GM23338 (cell line): ENCODE data around the gene KEL. TPM values are rescaled to one million over a fixed set of nuclear protein-coding genes. Genes with fewer than 3 reads are reported as not detected.

Experiments
- ATAC-seq: fragments of 200-7000 bp; cut with Tn5 transposase; 3 replicates; pipeline ENCODE4 v1.9.1; 2020
- DNase-seq: peaks from one replicate; pipeline ENCODE4 v3.0.0-alpha.2; 2015; ENCODE audit warnings: low spot score
- H2AFZ ChIP-seq: fragments of 200-600 bp; sonication (generic); 2 replicates; pipeline ENCODE4 v1.8.0; 2016; ENCODE audit warnings: antibody characterized with exemption, mild to moderate bottlenecking, moderate library complexity
- H3F3A ChIP-seq: fragments of 200-600 bp; sonication (generic); replicated peaks from 2 replicates; pipeline ENCODE4 v1.8.0; 2017; ENCODE audit warnings: antibody characterized with exemption, mixed run types, low read depth
- H3K27ac ChIP-seq: fragments of 200-600 bp; sonication (generic); 2 replicates; pipeline ENCODE4 v1.6.1; 2016; ENCODE audit warnings: low read depth
- H3K27me3 ChIP-seq: fragments of 200-600 bp; sonication (generic); 2 replicates; pipeline ENCODE4 v1.8.0; 2016; ENCODE audit warnings: mild to moderate bottlenecking, mixed run types, moderate library complexity; ENCODE audit not compliant: insufficient read depth
- H3K36me3 ChIP-seq: fragments of 200-600 bp; sonication (generic); 2 replicates; pipeline ENCODE4 v1.8.0; 2016; ENCODE audit warnings: mild to moderate bottlenecking; ENCODE audit not compliant: insufficient read depth
- H3K4me1 ChIP-seq: fragments of 200-600 bp; sonication (generic); 2 replicates; pipeline ENCODE4 v1.8.0; 2016; ENCODE audit warnings: mild to moderate bottlenecking, moderate library complexity; ENCODE audit not compliant: insufficient read depth
- H3K4me2 ChIP-seq: fragments of 200-600 bp; sonication (generic); 2 replicates; pipeline ENCODE4 v1.7.1; 2017; ENCODE audit warnings: mixed run types
- H3K4me3 ChIP-seq: fragments of 200-600 bp; sonication (generic); 2 replicates; pipeline ENCODE4 v1.6.1; 2016; ENCODE audit warnings: mixed run types
- H3K79me2 ChIP-seq: fragments of 200-600 bp; sonication (generic); replicated peaks from 2 replicates; pipeline ENCODE4 v1.8.0; 2017; ENCODE audit warnings: mild to moderate bottlenecking; ENCODE audit not compliant: insufficient read depth
- H3K9me2 ChIP-seq: fragments of 200-600 bp; sonication (generic); 2 replicates; pipeline ENCODE4 v1.8.0; 2017; ENCODE audit not compliant: insufficient read depth
- H4K20me1 ChIP-seq: fragments of 200-600 bp; sonication (generic); replicated peaks from 2 replicates; pipeline ENCODE4 v1.8.0; 2017; ENCODE audit warnings: mild to moderate bottlenecking; ENCODE audit not compliant: insufficient read depth
- H3K27ac Mint-ChIP-seq: 2 replicates; pipeline ENCODE4 v1.8.0; 2020; ENCODE audit warnings: inconsistent platforms, mild to moderate bottlenecking, moderate library complexity, mixed read lengths
- H3K27me3 Mint-ChIP-seq: 3 replicates; pipeline ENCODE4 v1.8.0; 2022; ENCODE audit warnings: low read depth, mild to moderate bottlenecking, moderate library complexity, mixed read lengths, inconsistent platforms; ENCODE audit not compliant: insufficient read depth, poor library complexity
- H3K36me3 Mint-ChIP-seq: 3 replicates; pipeline ENCODE4 v1.8.0; 2021; ENCODE audit warnings: low read depth, mild to moderate bottlenecking, inconsistent platforms, moderate library complexity, mixed read lengths
- H3K4me1 Mint-ChIP-seq: 3 replicates; pipeline ENCODE4 v1.8.0; 2020; ENCODE audit warnings: mild to moderate bottlenecking, inconsistent platforms, mixed read lengths
- H3K4me3 Mint-ChIP-seq: 3 replicates; pipeline ENCODE4 v1.8.0; 2021; ENCODE audit warnings: moderate library complexity, mild to moderate bottlenecking, inconsistent platforms, mixed read lengths
- H3K9me3 Mint-ChIP-seq: 3 replicates; pipeline ENCODE4 v1.8.0; 2020; ENCODE audit warnings: moderate library complexity, mild to moderate bottlenecking, inconsistent platforms, mixed read lengths
- CREB1 ChIP-seq: fragments of 250-450 bp; sonication (Bioruptor Pico); IDR thresholded peaks from 2 replicates; pipeline ENCODE4 v1.5.0; 2020; ENCODE audit warnings: low read depth, mild to moderate bottlenecking, moderate library complexity
- EZH2phosphoT487 ChIP-seq: fragments of 200-600 bp; sonication (generic); IDR thresholded peaks from one replicate; pipeline ENCODE4 v1.8.1; 2018; ENCODE audit warnings: antibody characterized with exemption; ENCODE audit not compliant: unreplicated experiment
- POLR2AphosphoS5 ChIP-seq: IDR thresholded peaks from 2 replicates; pipeline ENCODE4 v1.6.1; 2016; ENCODE audit warnings: antibody characterized with exemption, low read depth
- STAT1 ChIP-seq: IDR thresholded peaks from one replicate; pipeline ENCODE4 v1.6.1; 2016; ENCODE audit warnings: antibody characterized with exemption; ENCODE audit not compliant: unreplicated experiment
- ZNF114 ChIP-seq: fragments of 250-450 bp; sonication (Bioruptor Pico); IDR thresholded peaks from 2 replicates; pipeline ENCODE4 v1.5.0; 2020; ENCODE audit warnings: mild to moderate bottlenecking, moderate library complexity
- ZNF331 ChIP-seq: fragments of 250-450 bp; sonication (Bioruptor Pico); IDR thresholded peaks from 2 replicates; pipeline ENCODE4 v1.5.0; 2020; ENCODE audit warnings: low read depth, mild to moderate bottlenecking, moderate library complexity
- polyA plus RNA-seq: library from polyadenylated mRNA; unstranded; fragments of >200 nt; fragmentation: Nextera tagmentation; extraction: Ambion mirVana; gene quantifications from 2 replicates; pipeline ENCODE4 v1.2.1, GENCODE V29; 2016
- total RNA-seq: library from RNA; depleted of rRNA; stranded (reverse); fragments of >200 nt; shearing (Covaris generic); gene quantifications from 2 replicates; pipeline ENCODE4 v1.2.3, GENCODE V29; 2014
- TF ChIP-seq, protein P1 (sequence below), 2 experiments: fragments of 200-600 bp in 1 of 2; sonication (generic) in 1 of 2; conservative IDR thresholded peaks; 2 replicates each; pipeline versions ENCODE4 v1.5.1 to v1.6.1; 2016 to 2017; ENCODE audit warnings: antibody characterized with exemption in 2 of 2, low read depth in 2 of 2, mild to moderate bottlenecking in 2 of 2, moderate library complexity in 1 of 2
- TF ChIP-seq, protein P2 (sequence below): IDR thresholded peaks from 2 replicates; pipeline ENCODE4 v1.6.1; 2016; ENCODE audit warnings: antibody characterized with exemption
- TF ChIP-seq, protein P3 (sequence below): fragments of 250-450 bp; sonication (Bioruptor Pico); IDR thresholded peaks from 2 replicates; pipeline ENCODE4 v1.5.0; 2020; ENCODE audit warnings: mild to moderate bottlenecking, moderate library complexity

The KEL gene
- total and polyA plus RNA-seq, 2 experiments from 2014 or later, result 1.2 to 3.6 TPM

DNA sequence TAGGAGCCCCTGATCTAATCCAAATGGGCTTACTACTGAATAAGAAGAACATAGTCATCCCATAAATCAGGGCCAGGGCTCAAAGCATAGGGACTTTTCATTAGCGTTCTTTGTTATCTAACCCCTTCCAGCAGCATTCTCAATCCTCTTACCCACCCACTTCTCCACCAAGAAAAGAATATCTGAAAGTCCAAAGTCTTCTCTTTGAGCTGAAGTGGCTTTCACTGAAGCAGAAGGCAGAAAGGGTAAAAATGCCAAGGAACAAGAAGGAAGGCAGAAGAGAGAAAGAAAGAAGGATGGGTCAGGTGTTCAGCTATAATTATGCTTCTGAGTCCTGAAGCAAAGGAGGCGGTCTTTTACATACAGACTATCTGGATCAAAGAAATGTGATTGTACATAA is 38.8 kb downstream of the KEL start:
- Mint-ChIP-seq H3K4me1 (no peaks in the 10 kb centered on the region), H3K27ac (no peak overlapping the region), H3K9me3 (no peaks in the 10 kb centered on the region; the same call in 2 of the 3 replicates)

DNA sequence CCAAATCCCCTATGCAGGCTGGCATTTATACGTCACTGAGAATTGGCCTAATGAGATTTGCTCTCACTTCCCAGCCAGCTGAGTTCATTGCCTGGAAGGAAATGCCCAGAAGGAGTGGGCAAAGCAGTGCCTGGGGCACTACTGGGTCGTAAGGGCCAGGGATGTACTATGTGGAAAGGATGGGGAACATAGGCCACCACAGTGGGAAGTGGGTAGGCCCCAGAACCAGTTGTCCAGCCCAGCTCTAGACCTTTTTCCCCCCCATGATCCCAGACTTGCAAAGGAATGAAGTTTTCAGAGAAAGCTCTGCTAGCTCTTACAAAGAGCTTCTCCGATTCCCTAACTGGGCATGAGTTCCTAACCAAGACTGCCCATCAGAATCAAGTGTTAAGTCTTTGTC is 42.5 kb downstream of the KEL start:
- H3K9me2 ChIP-seq, result 0 out of 2 replicates have a peak, but pooled peaks cover 3% of the 10 kb centered on the region
- H3K4me3 ChIP-seq, result no peak overlapping the region
- no peak overlapping the region for H3K27ac ChIP-seq
- H3K9me3 Mint-ChIP-seq, result no peaks in the 10 kb centered on the region
- H3K4me1 Mint-ChIP-seq, result no peaks in the 10 kb centered on the region
- H3K27me3 Mint-ChIP-seq, result peaks cover 5% of the 10 kb centered on the region
- H3K4me1 ChIP-seq, result no peaks in the 10 kb centered on the region
- TF ChIP-seq POLR2AphosphoS5, result no peak
- TF ChIP-seq CREB1 (CRISPR knock-in tag), result no peak
- no peak for TF ChIP-seq ZNF114 (CRISPR knock-in tag)
- TF ChIP-seq, protein P1, sequence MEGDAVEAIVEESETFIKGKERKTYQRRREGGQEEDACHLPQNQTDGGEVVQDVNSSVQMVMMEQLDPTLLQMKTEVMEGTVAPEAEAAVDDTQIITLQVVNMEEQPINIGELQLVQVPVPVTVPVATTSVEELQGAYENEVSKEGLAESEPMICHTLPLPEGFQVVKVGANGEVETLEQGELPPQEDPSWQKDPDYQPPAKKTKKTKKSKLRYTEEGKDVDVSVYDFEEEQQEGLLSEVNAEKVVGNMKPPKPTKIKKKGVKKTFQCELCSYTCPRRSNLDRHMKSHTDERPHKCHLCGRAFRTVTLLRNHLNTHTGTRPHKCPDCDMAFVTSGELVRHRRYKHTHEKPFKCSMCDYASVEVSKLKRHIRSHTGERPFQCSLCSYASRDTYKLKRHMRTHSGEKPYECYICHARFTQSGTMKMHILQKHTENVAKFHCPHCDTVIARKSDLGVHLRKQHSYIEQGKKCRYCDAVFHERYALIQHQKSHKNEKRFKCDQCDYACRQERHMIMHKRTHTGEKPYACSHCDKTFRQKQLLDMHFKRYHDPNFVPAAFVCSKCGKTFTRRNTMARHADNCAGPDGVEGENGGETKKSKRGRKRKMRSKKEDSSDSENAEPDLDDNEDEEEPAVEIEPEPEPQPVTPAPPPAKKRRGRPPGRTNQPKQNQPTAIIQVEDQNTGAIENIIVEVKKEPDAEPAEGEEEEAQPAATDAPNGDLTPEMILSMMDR (conservative IDR thresholded peaks at IDR 0.05; ENCODE audit: low read depth in 2 of 2), result no peak
- TF ChIP-seq ZNF331, result no peak
- TF ChIP-seq, protein P2, sequence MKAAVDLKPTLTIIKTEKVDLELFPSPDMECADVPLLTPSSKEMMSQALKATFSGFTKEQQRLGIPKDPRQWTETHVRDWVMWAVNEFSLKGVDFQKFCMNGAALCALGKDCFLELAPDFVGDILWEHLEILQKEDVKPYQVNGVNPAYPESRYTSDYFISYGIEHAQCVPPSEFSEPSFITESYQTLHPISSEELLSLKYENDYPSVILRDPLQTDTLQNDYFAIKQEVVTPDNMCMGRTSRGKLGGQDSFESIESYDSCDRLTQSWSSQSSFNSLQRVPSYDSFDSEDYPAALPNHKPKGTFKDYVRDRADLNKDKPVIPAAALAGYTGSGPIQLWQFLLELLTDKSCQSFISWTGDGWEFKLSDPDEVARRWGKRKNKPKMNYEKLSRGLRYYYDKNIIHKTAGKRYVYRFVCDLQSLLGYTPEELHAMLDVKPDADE, result no peak
- TF ChIP-seq EZH2phosphoT487, result no peak
- TF ChIP-seq, protein P3, sequence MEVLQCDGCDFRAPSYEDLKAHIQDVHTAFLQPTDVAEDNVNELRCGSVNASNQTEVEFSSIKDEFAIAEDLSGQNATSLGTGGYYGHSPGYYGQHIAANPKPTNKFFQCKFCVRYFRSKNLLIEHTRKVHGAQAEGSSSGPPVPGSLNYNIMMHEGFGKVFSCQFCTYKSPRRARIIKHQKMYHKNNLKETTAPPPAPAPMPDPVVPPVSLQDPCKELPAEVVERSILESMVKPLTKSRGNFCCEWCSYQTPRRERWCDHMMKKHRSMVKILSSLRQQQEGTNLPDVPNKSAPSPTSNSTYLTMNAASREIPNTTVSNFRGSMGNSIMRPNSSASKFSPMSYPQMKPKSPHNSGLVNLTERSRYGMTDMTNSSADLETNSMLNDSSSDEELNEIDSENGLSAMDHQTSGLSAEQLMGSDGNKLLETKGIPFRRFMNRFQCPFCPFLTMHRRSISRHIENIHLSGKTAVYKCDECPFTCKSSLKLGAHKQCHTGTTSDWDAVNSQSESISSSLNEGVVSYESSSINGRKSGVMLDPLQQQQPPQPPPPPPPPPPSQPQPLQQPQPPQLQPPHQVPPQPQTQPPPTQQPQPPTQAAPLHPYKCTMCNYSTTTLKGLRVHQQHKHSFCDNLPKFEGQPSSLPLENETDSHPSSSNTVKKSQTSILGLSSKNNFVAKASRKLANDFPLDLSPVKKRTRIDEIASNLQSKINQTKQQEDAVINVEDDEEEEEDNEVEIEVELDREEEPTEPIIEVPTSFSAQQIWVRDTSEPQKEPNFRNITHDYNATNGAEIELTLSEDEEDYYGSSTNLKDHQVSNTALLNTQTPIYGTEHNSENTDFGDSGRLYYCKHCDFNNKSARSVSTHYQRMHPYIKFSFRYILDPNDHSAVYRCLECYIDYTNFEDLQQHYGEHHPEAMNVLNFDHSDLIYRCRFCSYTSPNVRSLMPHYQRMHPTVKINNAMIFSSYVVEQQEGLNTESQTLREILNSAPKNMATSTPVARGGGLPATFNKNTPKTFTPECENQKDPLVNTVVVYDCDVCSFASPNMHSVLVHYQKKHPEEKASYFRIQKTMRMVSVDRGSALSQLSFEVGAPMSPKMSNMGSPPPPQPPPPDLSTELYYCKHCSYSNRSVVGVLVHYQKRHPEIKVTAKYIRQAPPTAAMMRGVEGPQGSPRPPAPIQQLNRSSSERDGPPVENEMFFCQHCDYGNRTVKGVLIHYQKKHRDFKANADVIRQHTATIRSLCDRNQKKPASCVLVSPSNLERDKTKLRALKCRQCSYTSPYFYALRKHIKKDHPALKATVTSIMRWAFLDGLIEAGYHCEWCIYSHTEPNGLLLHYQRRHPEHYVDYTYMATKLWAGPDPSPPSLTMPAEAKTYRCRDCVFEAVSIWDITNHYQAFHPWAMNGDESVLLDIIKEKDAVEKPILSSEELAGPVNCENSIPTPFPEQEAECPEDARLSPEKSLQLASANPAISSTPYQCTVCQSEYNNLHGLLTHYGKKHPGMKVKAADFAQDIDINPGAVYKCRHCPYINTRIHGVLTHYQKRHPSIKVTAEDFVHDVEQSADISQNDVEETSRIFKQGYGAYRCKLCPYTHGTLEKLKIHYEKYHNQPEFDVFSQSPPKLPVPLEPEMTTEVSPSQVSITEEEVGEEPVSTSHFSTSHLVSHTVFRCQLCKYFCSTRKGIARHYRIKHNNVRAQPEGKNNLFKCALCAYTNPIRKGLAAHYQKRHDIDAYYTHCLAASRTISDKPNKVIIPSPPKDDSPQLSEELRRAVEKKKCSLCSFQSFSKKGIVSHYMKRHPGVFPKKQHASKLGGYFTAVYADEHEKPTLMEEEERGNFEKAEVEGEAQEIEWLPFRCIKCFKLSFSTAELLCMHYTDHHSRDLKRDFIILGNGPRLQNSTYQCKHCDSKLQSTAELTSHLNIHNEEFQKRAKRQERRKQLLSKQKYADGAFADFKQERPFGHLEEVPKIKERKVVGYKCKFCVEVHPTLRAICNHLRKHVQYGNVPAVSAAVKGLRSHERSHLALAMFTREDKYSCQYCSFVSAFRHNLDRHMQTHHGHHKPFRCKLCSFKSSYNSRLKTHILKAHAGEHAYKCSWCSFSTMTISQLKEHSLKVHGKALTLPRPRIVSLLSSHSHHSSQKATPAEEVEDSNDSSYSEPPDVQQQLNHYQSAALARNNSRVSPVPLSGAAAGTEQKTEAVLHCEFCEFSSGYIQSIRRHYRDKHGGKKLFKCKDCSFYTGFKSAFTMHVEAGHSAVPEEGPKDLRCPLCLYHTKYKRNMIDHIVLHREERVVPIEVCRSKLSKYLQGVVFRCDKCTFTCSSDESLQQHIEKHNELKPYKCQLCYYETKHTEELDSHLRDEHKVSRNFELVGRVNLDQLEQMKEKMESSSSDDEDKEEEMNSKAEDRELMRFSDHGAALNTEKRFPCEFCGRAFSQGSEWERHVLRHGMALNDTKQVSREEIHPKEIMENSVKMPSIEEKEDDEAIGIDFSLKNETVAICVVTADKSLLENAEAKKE (CRISPR knock-in tag), result no peak
- no peaks in the 10 kb centered on the region for H3K27me3 ChIP-seq
- DNase-seq, result no peak
- no peak overlapping the region for H3K4me3 Mint-ChIP-seq
- H3K4me2 ChIP-seq, result no peak overlapping the region
- H3K36me3 ChIP-seq, result no peaks in the 10 kb centered on the region
- H4K20me1 ChIP-seq, result no peaks in the 10 kb centered on the region
- H3K79me2 ChIP-seq, result no peaks in the 10 kb centered on the region
- no peaks in the 10 kb centered on the region for H3K36me3 Mint-ChIP-seq
- ATAC-seq, result no peak
- no peak overlapping the region for H2AFZ ChIP-seq
- no peaks in the 10 kb centered on the region for H3F3A ChIP-seq
- H3K27ac Mint-ChIP-seq, result no peak overlapping the region

More for the DNA sequence above, 38.8 kb downstream of the KEL start:
- Mint-ChIP-seq H3K27me3 (peaks cover 7% of the 10 kb centered on the region), H3K36me3 (no peaks in the 10 kb centered on the region; the same call in 2 of the 3 replicates), H3K4me3 (no peak overlapping the region)
- no peak overlapping the region for H3K4me2 ChIP-seq
- H3K36me3 ChIP-seq, result no peaks in the 10 kb centered on the region
- H3K4me1 ChIP-seq, result no peaks in the 10 kb centered on the region
- H3F3A ChIP-seq, result no peaks in the 10 kb centered on the region
- no peaks in the 10 kb centered on the region for H3K9me2 ChIP-seq
- H3K27ac ChIP-seq, result no peak overlapping the region
- no peaks in the 10 kb centered on the region for H4K20me1 ChIP-seq
- no peak for DNase-seq
- no peak for ATAC-seq
- TF ChIP-seq ZNF114 (CRISPR knock-in tag) (no peak), STAT1 (no peak)
- no peak overlapping the region for H3K4me3 ChIP-seq
- peaks cover 9% of the 10 kb centered on the region; the same call in 1 of the 2 replicates for H3K27me3 ChIP-seq
- no peak overlapping the region for H2AFZ ChIP-seq
- no peaks in the 10 kb centered on the region for H3K79me2 ChIP-seq
